Measurements from ENCODE around the gene NOX4.
"Not testable (repeated sequence)": the region's sequence is repeated elsewhere in the genome, so short reads cannot be mapped to it uniquely, and the experiment has no call there.

NOX4 gene

GRCh38 chr11:89288004-89288403, 203.2 kb downstream of the NOX4 start:
- not testable (repeated sequence) for DNase-seq

GRCh38 chr11:89286601-89287000, 204.6 kb downstream of the NOX4 start:
- not testable (repeated sequence) for DNase-seq

GRCh38 chr11:89281032-89281677, 210.0 kb downstream of the NOX4 start:
- not testable (repeated sequence) for DNase-seq

GRCh38 chr11:89279176-89279575, 212.0 kb downstream of the NOX4 start:
- DNase-seq, result no peak

GRCh38 chr11:89275966-89276365, 215.2 kb downstream of the NOX4 start:
- DNase-seq, result no peak
